ENCODE measurements around the gene CYP24A1.

CYP24A1 gene

GRCh38 chr20:54173653-54174456 is at the start of gene CYP24A1:
Gene CYP24A1, minus strand, starts transcription at chr20:54173986. Its CDS starts 407 bp downstream, at chr20:54173579.
- peak; percentile 89 for DNase-seq (ENCODE audit: low spot score)

GRCh38 chr20:54223285-54223684 is 49.5 kb upstream of the CYP24A1 start:
- no peak for DNase-seq (ENCODE audit: low spot score)

GRCh38 chr20:54221996-54222890 is 48.5 kb upstream of the CYP24A1 start:
- no peak for DNase-seq (ENCODE audit: low spot score)

GRCh38 chr20:54221353-54221752 is 47.6 kb upstream of the CYP24A1 start:
- no peak for DNase-seq (ENCODE audit: low spot score)

- no peak for DNase-seq (ENCODE audit: low spot score)
Measured at GRCh38 chr20:54220722-54221121, 46.9 kb upstream of the CYP24A1 start.

GRCh38 chr20:54219751-54220426 is 46.1 kb upstream of the CYP24A1 start:
- peak; percentile 83 for DNase-seq (ENCODE audit: low spot score)

GRCh38 chr20:54218470-54218869 is 44.7 kb upstream of the CYP24A1 start:
- DNase-seq (ENCODE audit: low spot score): no peak

GRCh38 chr20:54217762-54218161 is 44.0 kb upstream of the CYP24A1 start:
- DNase-seq (ENCODE audit: low spot score): no peak

- DNase-seq (ENCODE audit: low spot score): no peak
Measured at GRCh38 chr20:54215157-54215789, 41.5 kb upstream of the CYP24A1 start.

GRCh38 chr20:54214566-54214965 is 40.8 kb upstream of the CYP24A1 start:
- DNase-seq (ENCODE audit: low spot score): no peak

- no peak for DNase-seq (ENCODE audit: low spot score)
Measured at GRCh38 chr20:54212871-54213270, 39.1 kb upstream of the CYP24A1 start.

GRCh38 chr20:54212226-54212625 is 38.4 kb upstream of the CYP24A1 start:
- DNase-seq (ENCODE audit: low spot score): no peak

- peak; percentile 39 for DNase-seq (ENCODE audit: low spot score)
Measured at GRCh38 chr20:54209216-54209813, 35.5 kb upstream of the CYP24A1 start.

- peak; percentile 71 for DNase-seq (ENCODE audit: low spot score)
Measured at GRCh38 chr20:54208548-54209176, 34.9 kb upstream of the CYP24A1 start.

GRCh38 chr20:54207743-54208547 is 34.2 kb upstream of the CYP24A1 start, which contains the start of gene PFDN4:
Gene PFDN4, plus strand, starts transcription at chr20:54208087. Its CDS starts 14 bp downstream, at chr20:54208101.
- peak; percentile 100 for DNase-seq (ENCODE audit: low spot score)

GRCh38 chr20:54207053-54207742 is 33.4 kb upstream of the CYP24A1 start:
- DNase-seq (ENCODE audit: low spot score): no peak

- no peak for DNase-seq (ENCODE audit: low spot score)
Measured at GRCh38 chr20:54205450-54205849, 31.7 kb upstream of the CYP24A1 start.

GRCh38 chr20:54204481-54204880 is 30.7 kb upstream of the CYP24A1 start:
- no peak for DNase-seq (ENCODE audit: low spot score)

- no peak for DNase-seq (ENCODE audit: low spot score)
Measured at GRCh38 chr20:54204063-54204462, 30.3 kb upstream of the CYP24A1 start.
